OCI-LY7 (cell line): ENCODE results near the gene SLC37A2.

Experiments
- CTCF ChIP-seq: fragments of 200-600 bp; sonication (generic); conservative IDR thresholded peaks from 2 replicates; pipeline ENCODE4 v1.5.1; 2014; ENCODE audit warnings: mild to moderate bottlenecking, antibody characterized with exemption, low read length, moderate library complexity, mixed read lengths
- EZH2phosphoT487 ChIP-seq: fragments of 200-600 bp; sonication (generic); IDR thresholded peaks from 2 replicates; pipeline ENCODE4 v1.6.1; 2018; ENCODE audit warnings: low read depth, borderline replicate concordance, mild to moderate bottlenecking, mixed run types, antibody characterized with exemption, low read length, moderate library complexity, mixed read lengths

DNA sequence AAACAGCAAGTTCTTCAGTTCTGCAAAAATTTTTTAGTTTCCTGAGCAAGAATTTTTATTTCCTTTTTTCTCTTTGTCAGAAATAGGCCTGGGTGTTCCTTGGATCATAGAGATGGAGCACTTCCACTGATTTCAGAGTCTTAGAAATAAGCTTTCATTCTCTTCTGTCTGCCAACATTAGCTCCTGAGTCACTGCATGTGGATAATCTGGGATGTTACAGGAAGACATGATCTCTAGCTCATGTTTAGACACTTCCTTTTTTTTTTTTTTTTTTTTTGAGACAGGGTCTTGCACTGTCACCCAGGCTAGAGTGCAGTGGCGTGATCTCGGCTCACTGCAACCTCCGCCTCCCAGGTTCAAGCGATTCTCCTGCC lies 61.5 kb downstream of the SLC37A2 start:
- TF ChIP-seq CTCF, result no peak
- no peak for TF ChIP-seq EZH2phosphoT487
